ENCODE data around the gene AKR1C8. TPM values are rescaled to one million over a fixed set of nuclear protein-coding genes. Genes with fewer than 3 reads are reported as not detected.

The AKR1C8 gene
- total RNA-seq, 1 donor from 2014 or later: not detected

DNA sequence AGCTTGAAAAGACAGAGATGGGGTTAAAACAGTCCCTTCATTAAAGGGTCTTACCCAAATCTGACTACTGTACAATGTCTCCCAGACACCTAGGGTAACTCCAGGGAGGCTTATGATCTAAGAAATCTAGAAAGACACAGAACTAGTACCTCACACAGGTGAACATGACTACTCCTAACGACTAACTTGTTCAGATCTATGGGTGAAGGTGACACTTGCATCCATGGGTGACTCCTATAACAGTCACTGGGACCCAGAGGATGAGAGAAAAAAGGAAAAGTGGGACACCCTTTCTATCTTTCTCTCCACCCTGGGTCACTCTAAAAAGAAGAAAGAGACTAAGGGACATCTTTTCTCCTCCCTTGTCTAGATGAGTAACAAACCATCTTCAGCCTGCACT, 19.2 kb downstream of the AKR1C8 start:
- ATAC-seq (ENCODE audit: low read depth) (no peak), DNase-seq (no peak)
- ChIA-PET POLR2A (no interaction called here), CTCF (no interaction called here)
- Mint-ChIP-seq H3K36me3 (ENCODE audit: low read depth) (no peaks in the 10 kb centered on the region), H3K27ac (no peak overlapping the region), H3K4me1 (no peaks in the 10 kb centered on the region), H3K27me3 (no peaks in the 10 kb centered on the region), H3K4me3 (no peak overlapping the region), H3K9me3 (peaks cover 32% of the 10 kb centered on the region)
- no peak for TF ChIP-seq CTCF (IDR thresholded peaks at IDR 0.05)
- intact Hi-C loops (cut with micrococcal nuclease): no loop called here

DNA sequence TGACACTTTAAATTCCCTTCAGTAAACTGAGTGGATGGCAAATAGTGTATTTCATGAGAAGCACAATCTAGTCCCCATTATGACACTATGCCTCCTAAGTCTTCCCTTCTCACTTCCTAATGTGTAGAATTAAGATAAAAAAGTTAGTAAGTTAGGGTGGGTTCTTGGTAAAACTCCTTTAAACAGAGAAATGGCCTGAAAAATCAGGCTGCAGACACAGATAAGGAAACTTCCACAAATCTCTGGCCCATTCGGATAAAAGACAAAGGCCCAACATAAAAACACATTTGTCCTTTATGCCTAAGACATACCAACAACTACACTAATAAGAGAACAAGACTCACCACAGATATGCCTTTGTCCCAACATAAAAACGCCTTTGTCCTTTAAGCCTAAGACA, 21.5 kb downstream of the AKR1C8 start:
- DNase-seq: no peak
- intact Hi-C loops (cut with micrococcal nuclease): no loop called here
- H3K9me3 Mint-ChIP-seq: peaks cover 29% of the 10 kb centered on the region
- ATAC-seq (ENCODE audit: low read depth): no peak
- no peak for TF ChIP-seq CTCF (IDR thresholded peaks at IDR 0.05)
- ChIA-PET CTCF (no interaction called here), POLR2A (no interaction called here)
- H3K4me1 Mint-ChIP-seq: no peaks in the 10 kb centered on the region
- no peaks in the 10 kb centered on the region for H3K36me3 Mint-ChIP-seq (ENCODE audit: low read depth)
- no peaks in the 10 kb centered on the region for H3K27me3 Mint-ChIP-seq
- H3K27ac Mint-ChIP-seq: no peak overlapping the region
- H3K4me3 Mint-ChIP-seq: no peak overlapping the region

DNA sequence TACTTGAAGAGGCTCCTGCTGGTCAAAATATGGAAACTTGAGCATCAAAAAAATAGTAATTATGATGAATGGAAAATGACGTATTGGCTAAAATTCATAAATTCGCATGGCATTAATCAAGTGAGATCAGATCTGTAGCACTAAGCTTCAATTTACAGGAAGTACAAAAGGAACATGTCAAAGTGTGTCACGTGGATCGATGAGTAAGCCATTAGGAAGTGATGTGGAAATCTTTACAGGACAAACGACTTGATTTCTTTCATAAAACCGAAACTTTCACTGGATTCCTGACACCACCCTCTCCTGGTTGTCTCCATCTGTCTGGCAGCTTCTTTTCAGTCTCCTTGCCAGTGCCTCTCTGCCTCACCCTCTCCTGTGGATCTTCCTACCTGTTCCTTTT, 25.8 kb downstream of the AKR1C8 start:
- Mint-ChIP-seq H3K9me3 (peaks cover 13% of the 10 kb centered on the region), H3K27ac (no peak overlapping the region), H3K27me3 (no peaks in the 10 kb centered on the region), H3K4me3 (no peak overlapping the region), H3K4me1 (no peaks in the 10 kb centered on the region), H3K36me3 (ENCODE audit: low read depth) (no peaks in the 10 kb centered on the region)
- ChIA-PET POLR2A (no interaction called here), CTCF (no interaction called here)
- DNase-seq (no peak), ATAC-seq (ENCODE audit: low read depth) (no peak)
- TF ChIP-seq CTCF (IDR thresholded peaks at IDR 0.05): no peak
- intact Hi-C loops (cut with micrococcal nuclease): no loop called here

GRCh38 chr10:5157501-5157900, 27.4 kb downstream of the AKR1C8 start:
- peaks cover 3% of the 10 kb centered on the region for H3K9me3 Mint-ChIP-seq
- POLR2A ChIA-PET: no interaction called here
- TF ChIP-seq CTCF (IDR thresholded peaks at IDR 0.05): no peak
- H3K4me1 Mint-ChIP-seq: no peaks in the 10 kb centered on the region
- intact Hi-C loops (cut with micrococcal nuclease): no loop called here
- DNase-seq: no peak
- CTCF ChIA-PET: no interaction called here
- H3K27ac Mint-ChIP-seq: no peak overlapping the region
- H3K4me3 Mint-ChIP-seq: no peak overlapping the region
- no peaks in the 10 kb centered on the region for H3K36me3 Mint-ChIP-seq (ENCODE audit: low read depth)
- no peaks in the 10 kb centered on the region for H3K27me3 Mint-ChIP-seq
- no peak for ATAC-seq (ENCODE audit: low read depth)

- Mint-ChIP-seq H3K27me3 (no peaks in the 10 kb centered on the region), H3K9me3 (peaks cover under 1% of the 10 kb centered on the region), H3K4me1 (no peaks in the 10 kb centered on the region), H3K27ac (no peak overlapping the region), H3K4me3 (no peak overlapping the region), H3K36me3 (ENCODE audit: low read depth) (no peaks in the 10 kb centered on the region)
- no peak for DNase-seq
- ATAC-seq (ENCODE audit: low read depth): no peak
- ChIA-PET POLR2A (no interaction called here), CTCF (no interaction called here)
- intact Hi-C loops (cut with micrococcal nuclease): no loop called here
- no peak for TF ChIP-seq CTCF (IDR thresholded peaks at IDR 0.05)
Observed at GRCh38 chr10:5155951-5156350, 29.0 kb downstream of the AKR1C8 start.

Measured in activated B cell treated with CpG ODN at 0.5 μM for 24 hours (primary cell).